NCI-H526 (cell line): Measurements from ENCODE around the gene TRIM23.

Experiments
- DNase-seq, 2 experiments: peaks; one replicate each; lab custom pipeline; 2025; lab: John Stamatoyannopoulos, UW

TRIM23 gene

GRCh38 chr5:65566505-65566904, 57.6 kb downstream of the TRIM23 start:
- no peak for DNase-seq

- DNase-seq, result no peak
Observed at GRCh38 chr5:65563777-65564176, 60.4 kb downstream of the TRIM23 start.

- DNase-seq, result peak; percentile 92 to 95
Observed at GRCh38 chr5:65562731-65563701, 61.1 kb downstream of the TRIM23 start, which contains the start of the genes CENPK and PPWD1. CENPK (minus strand) TSS chr5:65563168; CDS start chr5:65554907, 8,261 bp downstream. PPWD1 (plus strand) TSS chr5:65563296; CDS start chr5:65563311, 15 bp downstream.

GRCh38 chr5:65556718-65557117, 67.4 kb downstream of the TRIM23 start:
- no peak for DNase-seq

- DNase-seq, result no peak
Observed at GRCh38 chr5:65556181-65556580, 68.0 kb downstream of the TRIM23 start.

DNA sequence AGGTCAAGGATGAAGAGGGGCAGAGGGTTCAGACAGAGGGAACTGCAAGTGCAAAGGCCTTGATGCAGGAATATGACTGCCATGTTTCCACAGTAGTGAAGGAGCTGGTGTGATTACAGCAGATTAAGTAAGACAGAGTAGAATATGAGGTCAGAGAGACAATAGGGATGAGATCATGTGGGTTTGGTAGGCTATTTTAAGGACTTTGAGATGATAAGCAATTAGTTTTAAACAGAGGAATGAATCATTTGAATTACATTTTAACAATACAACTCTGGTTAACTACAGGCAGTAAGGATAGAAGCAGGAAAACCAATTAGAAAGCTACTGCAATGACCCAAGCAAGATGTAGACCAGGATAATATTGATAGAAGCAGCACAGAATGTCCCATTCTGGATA, 68.8 kb downstream of the TRIM23 start:
- DNase-seq, result no peak

- DNase-seq, result no peak
Observed at GRCh38 chr5:65553941-65554340, 70.2 kb downstream of the TRIM23 start.

- no peak for DNase-seq
Observed at GRCh38 chr5:65548281-65548680, 75.9 kb downstream of the TRIM23 start.

GRCh38 chr5:65546141-65546540, 78.0 kb downstream of the TRIM23 start:
- no peak for DNase-seq

DNA sequence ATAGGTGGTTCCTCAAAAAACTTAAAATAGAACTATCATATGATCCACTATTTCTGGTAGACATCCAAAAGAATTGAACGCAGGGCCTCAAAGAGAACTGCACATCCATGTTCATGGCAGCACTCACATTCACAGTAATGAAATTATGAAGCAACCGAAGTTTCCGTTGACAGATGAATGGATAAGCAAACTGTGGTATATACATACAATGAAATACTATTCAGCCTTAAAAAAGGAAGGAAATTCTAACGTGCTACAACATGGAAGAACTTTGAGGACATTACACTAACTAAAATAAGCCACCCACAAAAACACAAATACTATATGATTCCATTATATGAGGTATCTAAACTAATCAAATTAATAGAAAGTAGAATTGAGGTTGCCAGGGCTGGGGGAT, 79.7 kb downstream of the TRIM23 start:
- DNase-seq, result no peak

- DNase-seq, result no peak
Observed at GRCh38 chr5:65539827-65540226, 84.3 kb downstream of the TRIM23 start.
